HG02678 (cell line): ENCODE data around the gene CPA3.

Experiments
- ATAC-seq: cut with Tn5 transposase; IDR thresholded peaks from one replicate; pipeline ENCODE4 v1.9.1; 2021; ENCODE audit warnings: mild to moderate bottlenecking, moderate library complexity; ENCODE audit not compliant: unreplicated experiment

CPA3 gene

DNA sequence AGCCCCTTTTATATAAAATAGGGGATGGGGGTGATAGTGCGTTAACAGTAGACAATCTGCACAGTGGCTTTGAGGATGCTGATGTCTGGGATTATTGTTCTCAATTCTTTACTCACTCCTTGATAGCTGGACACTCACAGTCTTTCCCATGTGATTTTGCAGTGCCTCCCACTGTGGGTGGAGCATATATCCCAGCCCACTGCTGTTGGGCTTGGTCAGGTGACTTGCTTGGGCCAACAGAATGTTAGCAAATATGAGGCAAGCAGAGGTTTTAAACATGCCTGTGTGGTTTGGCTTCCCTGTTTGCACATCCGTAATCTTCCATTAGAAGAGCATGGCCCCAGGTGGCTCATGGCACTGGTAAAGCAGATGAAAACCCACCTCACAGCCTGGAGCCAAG, 46.5 kb downstream of the CPA3 start:
- ATAC-seq, result no peak

DNA sequence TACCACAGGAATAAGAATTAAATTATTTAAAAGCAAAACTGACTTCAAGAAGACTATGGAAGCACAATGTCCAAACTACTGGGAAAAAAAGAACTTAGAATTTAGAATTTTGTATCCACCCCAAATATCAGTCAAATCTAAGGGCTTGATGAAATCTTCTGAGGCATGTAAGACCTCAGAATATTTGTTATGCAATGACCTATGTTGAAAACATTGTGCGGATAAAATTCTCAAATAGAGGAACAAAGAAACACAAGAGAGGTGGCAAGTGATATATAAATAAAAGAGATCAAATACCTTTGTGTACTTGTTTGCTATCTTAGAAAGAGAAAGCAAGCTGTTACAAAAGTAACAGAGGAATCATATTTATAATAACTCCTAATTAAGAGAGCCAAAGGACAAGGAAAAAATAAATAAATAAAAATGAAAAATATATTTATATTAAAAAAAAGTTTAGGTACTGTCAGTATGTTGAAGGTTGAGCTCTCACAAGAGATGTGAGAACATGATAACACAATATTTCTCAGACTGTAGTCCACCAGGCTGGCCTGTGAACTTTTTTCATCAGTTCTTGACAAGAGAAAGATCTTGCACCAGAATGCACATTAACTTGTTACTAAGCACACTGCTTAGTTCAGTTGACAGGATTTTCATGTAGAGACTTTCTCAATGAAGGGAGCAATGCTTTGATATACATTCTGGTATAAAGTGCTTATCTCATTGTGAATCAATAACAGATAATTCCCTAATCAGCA, 50.0 kb downstream of the CPA3 start:
- no peak for ATAC-seq

DNA sequence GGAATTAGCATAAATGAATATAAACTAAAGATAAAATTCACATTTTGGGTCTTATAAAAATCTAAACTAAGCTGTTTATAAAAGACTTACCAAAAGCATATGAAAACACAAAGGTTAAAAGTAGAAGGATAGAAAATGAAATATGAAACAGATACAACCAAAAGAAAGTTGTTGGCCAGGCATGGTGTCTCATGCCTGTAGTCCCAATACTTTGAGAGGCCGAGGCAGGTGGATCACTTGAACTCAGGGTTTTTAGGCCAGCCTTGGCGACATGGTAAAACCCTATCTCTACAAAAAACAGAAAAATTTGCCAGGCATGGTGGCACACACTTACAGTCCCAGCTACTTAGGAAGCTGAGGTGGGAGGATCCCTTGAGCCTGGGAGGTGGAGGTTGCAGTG, 51.0 kb downstream of the CPA3 start:
- no peak for ATAC-seq

DNA sequence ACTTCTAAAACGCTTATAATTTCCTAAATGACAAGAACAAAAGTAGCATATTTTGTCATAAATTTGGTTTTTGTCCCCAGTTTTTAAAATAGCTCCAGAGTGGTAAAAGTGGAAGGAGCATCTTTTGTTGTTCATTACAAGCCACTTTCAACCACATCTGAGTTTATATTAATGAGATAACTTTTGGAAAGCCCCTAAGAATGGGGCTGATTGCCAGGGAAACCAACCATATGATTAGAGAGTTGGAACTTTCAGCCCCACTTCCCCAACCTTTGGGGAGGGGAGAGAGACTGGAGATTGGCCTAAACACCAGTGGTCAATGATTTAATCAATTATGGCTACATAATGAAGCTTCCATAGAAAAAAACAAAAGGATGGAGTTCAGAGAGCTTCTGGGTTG, 57.4 kb downstream of the CPA3 start:
- ATAC-seq, result no peak

DNA sequence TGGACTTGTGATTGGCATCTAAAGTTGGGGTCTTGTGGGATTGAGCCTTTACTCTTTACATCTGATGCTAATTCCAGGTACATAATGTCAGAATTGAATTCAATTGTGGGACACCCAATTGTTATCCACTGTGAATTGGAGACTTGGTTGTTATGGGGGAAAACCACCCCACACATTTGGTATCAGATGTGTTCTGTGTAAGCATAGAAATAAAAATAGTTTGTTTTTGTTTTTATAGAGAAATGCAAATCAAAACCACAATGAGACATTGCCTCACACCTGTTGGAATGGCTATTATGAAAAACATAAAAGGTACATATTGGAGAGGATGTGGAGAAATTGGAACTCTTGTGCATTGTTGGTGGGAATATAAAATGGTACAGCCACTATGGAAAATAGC, 58.5 kb downstream of the CPA3 start:
- no peak for ATAC-seq

DNA sequence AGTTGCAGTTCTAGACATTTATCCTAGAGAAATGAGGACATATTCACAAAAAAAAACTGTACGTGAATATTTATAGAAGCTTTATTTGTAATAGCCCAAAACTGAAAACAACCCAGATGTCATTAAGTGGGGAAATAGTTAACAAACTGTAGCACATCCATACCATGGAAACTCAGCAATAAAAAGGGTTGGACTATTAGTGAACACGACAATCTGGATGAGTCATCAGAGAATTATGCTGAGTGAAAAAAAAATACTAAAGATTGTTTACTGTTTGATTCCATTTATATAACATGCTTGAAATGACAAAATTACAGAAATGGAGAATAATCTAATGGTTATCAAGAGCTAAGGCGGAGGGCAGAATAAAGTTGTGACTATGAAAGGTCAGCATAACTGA, 59.5 kb downstream of the CPA3 start:
- ATAC-seq, result no peak

DNA sequence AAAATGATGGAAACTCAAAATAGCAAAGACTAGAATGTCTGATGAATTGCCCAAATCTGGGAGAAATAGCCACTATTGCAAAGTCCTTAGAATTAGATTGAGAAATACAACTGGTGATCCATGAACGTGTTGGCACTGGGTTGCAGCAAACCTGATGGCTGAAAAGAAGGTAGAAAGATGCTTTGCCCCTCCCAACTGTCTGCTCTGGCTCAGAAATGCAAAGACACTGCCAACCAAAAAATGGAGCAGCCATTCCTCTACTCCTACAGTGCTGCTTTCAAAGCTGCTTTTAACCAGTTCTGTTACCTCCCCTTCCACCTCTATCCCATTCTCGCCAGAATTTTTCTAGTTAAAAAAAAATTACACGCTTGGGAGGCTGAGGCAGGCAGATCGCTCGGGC, 60.7 kb downstream of the CPA3 start:
- no peak for ATAC-seq

DNA sequence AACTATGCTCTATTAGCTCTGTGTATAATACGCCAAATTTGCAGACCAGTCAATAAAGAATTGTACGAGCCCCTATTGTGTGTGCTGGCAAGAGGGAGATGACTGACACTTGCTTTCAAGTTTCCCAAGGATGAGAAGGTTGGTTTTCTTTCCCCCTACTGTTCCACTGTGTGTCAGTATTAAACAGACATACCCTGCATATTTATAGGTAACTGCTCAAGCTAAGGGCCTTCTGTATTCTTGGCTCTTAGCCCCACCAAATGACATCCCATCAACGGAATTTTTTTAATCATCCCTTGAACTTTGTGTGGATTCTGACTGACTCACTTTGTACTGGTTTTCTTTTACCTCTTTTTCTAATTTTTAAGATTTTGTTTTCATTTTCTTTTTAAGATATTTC, 65.7 kb downstream of the CPA3 start:
- ATAC-seq, result no peak

DNA sequence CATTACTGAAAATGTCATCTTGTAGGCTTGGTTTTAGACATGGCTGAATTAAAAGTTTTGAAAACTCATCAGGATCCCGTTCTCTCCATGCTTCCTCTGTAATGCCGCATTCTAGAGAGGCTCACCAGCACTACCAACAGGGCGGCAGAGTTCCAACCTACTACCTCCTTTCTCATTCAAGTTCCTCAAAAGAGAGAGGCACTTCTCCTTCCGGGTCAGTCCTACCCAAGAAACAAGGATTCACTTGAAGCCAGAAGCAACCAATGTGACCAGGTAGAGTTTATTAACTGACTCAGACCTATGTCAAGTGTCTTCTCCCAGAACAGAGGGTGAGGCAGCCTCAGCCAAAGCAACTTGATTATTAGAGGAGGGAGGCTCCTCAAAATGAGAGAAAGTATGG, 66.5 kb downstream of the CPA3 start:
- no peak for ATAC-seq

DNA sequence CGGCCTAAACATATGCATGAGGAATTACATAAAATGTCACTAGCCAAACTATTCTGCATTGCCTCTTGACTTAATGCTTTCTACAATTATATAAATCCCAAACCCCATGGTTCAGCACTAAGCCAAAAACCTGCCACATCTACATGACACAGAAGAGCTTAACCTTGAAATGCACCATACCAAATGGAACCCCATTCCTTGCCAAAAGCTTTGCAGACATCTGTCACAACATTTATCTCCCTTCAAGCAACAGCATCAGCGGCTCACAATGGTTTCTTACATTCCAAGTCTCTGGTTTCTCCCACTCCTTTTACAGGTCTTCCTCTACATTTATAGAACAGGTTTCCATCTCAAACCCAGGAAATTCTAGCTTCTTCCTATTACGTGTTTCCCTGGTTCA, 67.9 kb downstream of the CPA3 start:
- ATAC-seq, result no peak

DNA sequence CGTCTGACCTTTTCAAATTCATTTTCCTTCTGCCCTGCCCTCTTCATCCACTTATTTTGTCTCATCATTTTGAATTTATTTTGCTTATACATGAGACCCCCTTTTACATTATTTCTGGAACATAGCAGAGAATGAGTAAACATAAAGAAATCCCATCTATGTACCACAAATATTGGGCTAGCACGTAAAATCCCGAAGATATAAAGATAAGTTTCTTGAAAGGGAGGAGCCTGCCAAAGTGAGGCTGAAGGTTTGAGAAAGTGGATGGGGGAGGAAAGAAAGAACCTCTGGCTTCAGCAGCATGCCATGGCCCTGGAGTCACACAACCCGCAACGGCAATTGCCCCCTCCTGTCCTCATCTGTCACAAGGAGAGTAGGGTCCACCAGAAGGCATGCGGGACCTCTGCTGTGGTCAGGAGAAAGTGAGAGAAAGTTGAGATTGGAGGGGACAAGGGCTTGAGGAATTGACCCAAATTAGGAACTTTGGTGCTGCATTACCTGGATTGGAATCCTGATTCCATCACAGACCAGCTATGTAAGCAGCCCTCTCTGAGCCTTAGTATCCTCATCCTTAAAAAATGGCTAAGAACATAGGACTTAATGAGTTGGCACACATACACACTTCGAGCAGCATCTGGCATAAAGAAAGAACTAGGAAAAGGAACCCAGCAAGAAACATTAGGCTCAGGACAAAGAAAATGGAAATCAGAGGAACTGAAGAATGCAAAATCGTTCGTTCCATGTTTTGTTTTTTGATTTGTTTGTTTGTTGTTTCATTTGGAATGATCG, 72.6 kb downstream of the CPA3 start:
- no peak for ATAC-seq

DNA sequence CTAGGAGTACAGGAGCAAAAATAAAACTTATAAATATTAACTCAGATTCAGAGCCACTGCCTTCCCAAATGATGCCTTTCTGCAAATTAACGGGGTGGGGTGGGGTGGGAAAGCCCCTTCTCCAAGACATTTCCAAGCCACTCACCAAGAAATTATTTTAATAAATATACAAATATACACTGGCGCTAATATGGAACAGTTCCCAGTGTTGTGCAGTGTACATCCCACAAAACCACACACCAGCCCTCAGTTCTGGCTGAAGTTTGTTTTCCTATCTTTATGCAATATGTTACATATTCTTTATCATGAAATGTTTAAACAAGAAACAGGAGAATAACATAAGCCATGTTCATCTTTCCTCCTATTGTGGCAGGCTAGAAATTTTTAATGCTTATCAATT, 73.2 kb downstream of the CPA3 start:
- no peak for ATAC-seq

DNA sequence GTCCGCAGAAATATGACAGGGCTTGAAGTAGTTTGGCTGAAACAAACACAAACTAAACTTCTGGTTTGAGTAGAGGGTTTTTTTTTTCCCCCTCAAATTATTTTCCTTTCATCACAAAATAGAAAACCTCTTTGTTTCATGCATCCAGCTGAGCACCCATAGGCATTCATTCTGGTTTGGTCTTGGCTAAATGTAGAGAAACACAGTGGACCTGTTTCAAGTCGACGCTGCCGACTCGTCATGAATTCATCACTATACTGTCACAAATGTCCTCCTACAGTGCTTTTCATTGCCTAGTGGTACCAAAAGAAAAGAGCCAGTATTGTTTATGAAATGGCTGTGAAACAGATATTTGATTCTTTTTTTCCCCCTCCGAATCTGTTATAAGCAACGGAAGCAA, 73.8 kb downstream of the CPA3 start:
- ATAC-seq, result no peak

DNA sequence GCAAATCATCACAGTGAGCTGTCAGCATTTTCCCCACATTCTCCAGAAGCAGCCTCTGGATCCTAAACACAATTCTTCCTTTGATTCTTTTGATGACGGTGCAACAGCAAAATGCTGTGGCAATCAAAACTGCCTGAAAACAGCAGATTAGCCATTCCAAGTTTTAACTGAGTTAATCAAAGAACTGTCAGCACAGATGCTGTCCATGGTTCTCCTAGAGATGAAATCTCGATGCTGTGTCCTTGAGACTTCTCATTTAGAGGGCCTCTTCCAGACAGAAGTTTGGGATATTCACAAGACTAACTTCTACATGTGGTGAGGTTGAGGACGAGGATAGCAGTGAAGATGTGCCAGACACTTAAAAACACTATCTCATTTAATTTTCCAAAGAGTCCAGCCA, 75.9 kb downstream of the CPA3 start:
- no peak for ATAC-seq

DNA sequence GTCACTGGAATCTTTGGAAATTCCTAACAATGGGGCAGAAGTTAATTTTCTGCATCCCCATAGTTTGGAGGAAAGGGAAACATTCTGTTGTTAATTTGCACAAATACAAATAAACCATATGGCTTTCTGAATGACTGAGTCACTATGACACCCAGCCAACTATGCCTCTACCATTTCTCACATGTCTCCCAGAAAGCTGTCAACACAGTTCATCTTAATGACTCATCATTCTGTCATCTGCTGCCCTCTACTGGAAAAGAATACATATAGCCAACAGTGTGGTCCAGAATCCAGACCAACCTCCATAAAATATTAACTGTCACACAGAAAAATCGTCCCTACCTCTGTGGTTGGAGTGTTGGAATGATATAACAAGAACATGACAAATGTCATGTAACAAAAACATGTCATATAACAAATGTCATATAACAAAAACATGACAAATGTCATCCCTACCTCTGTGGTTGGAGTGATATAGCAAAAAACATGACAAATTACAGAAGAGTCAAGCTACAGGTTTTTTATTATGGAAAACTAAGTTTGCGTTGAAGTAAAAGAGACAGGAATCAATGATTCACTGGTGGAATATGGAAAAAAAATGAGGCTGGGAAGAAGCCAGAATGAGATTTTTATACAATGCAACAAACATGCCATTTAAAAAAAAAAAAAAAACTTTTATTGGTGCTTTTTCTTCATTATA, 78.6 kb downstream of the CPA3 start:
- ATAC-seq, result peak; percentile 98

DNA sequence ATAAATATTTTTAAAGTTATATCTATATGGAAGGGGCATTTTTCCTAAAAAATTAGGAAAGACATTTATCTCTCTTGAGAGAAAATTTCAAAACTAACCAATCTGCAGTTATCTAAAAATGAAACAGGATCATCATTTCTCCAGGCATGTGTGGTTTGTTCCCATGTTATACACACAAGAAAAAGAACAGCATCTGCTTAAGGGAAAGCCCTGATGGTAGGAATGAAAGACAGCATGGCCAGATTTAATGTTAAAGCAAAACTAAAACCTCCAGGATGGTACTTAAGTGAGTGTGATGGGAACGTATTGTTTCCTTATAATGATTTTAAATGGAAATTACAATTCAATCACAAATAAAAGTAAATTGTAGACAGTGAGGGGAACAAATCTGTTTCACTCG, 80.0 kb downstream of the CPA3 start:
- no peak for ATAC-seq
